ENCODE measurements around the gene GNA12. TPM values are rescaled to one million over a fixed set of nuclear protein-coding genes. Genes with fewer than 3 reads are reported as not detected.

GNA12 gene
- 27.1 and 32.7 TPM in 2 replicates for total RNA-seq

GRCh38 chr7:2844153-2845033 is at the start of gene GNA12:
Gene GNA12 (minus strand): TSS chr7:2844308. CDS start chr7:2844161, 147 bp downstream.
- peaks cover 10% of the 10 kb centered on the region for H3K36me3 ChIP-seq (ENCODE audit: insufficient read depth, low read length)
- peak within 1 kb of the TSS; percentile 66 for H3K27ac ChIP-seq (ENCODE audit: low read depth, low read length)
- peak within 1 kb of the TSS; percentile 80 for H3K4me3 ChIP-seq (ENCODE audit: insufficient read depth, low read length)
- H4K20me1 ChIP-seq (ENCODE audit: insufficient read depth, low read length), result peaks cover 21% of the 10 kb centered on the region
- DNase-seq (ENCODE audit: insufficient read length, low spot score, missing footprints), result peak; percentile 100
- H3K4me2 ChIP-seq (ENCODE audit: insufficient read depth, low read length), result peak within 1 kb of the TSS; percentile 99
- H3K4me1 ChIP-seq (ENCODE audit: insufficient read depth, low read length), result peaks cover 17% of the 10 kb centered on the region
- no peak for TF ChIP-seq CTCF (IDR thresholded peaks at IDR 0.05; ENCODE audit: extremely low read depth, low read depth, low read length)
- no peaks in the 10 kb centered on the region for H3K27me3 ChIP-seq (ENCODE audit: insufficient read depth, low read length)
- H3K9me3 ChIP-seq (ENCODE audit: low read depth, low read length), result no peaks in the 10 kb centered on the region
- peak within 1 kb of the TSS; percentile 97 for H2AFZ ChIP-seq (ENCODE audit: low read length)
- H3K79me2 ChIP-seq (ENCODE audit: insufficient read depth, low read length), result peaks cover 44% of the 10 kb centered on the region

- peak; percentile 68 for DNase-seq (ENCODE audit: insufficient read length, low spot score, missing footprints)
- TF ChIP-seq CTCF (IDR thresholded peaks at IDR 0.05; ENCODE audit: extremely low read depth, low read depth, low read length), result no peak
- no peak overlapping the region for H3K4me2 ChIP-seq (ENCODE audit: insufficient read depth, low read length)
- no peaks in the 10 kb centered on the region for H3K36me3 ChIP-seq (ENCODE audit: insufficient read depth, low read length)
- H3K4me1 ChIP-seq (ENCODE audit: insufficient read depth, low read length), result no peaks in the 10 kb centered on the region
- no peak overlapping the region for H2AFZ ChIP-seq (ENCODE audit: low read length)
- H3K9me3 ChIP-seq (ENCODE audit: low read depth, low read length), result no peaks in the 10 kb centered on the region
- H3K27me3 ChIP-seq (ENCODE audit: insufficient read depth, low read length), result no peaks in the 10 kb centered on the region
- H3K4me3 ChIP-seq (ENCODE audit: insufficient read depth, low read length), result no peak overlapping the region
- no peak overlapping the region for H3K27ac ChIP-seq (ENCODE audit: low read depth, low read length)
- H3K79me2 ChIP-seq (ENCODE audit: insufficient read depth, low read length), result no peaks in the 10 kb centered on the region
- no peaks in the 10 kb centered on the region for H4K20me1 ChIP-seq (ENCODE audit: insufficient read depth, low read length)
Observed at GRCh38 chr7:2893411-2893861, 49.3 kb upstream of the GNA12 start.

- H3K36me3 ChIP-seq (ENCODE audit: insufficient read depth, low read length), result no peaks in the 10 kb centered on the region
- H3K4me1 ChIP-seq (ENCODE audit: insufficient read depth, low read length), result no peaks in the 10 kb centered on the region
- H4K20me1 ChIP-seq (ENCODE audit: insufficient read depth, low read length), result no peaks in the 10 kb centered on the region
- no peak for TF ChIP-seq CTCF (IDR thresholded peaks at IDR 0.05; ENCODE audit: extremely low read depth, low read depth, low read length)
- H3K27ac ChIP-seq (ENCODE audit: low read depth, low read length), result no peak overlapping the region
- H3K9me3 ChIP-seq (ENCODE audit: low read depth, low read length), result no peaks in the 10 kb centered on the region
- no peaks in the 10 kb centered on the region for H3K27me3 ChIP-seq (ENCODE audit: insufficient read depth, low read length)
- H3K4me2 ChIP-seq (ENCODE audit: insufficient read depth, low read length), result no peak overlapping the region
- no peak overlapping the region for H2AFZ ChIP-seq (ENCODE audit: low read length)
- H3K79me2 ChIP-seq (ENCODE audit: insufficient read depth, low read length), result no peaks in the 10 kb centered on the region
- peak; percentile 78 for DNase-seq (ENCODE audit: insufficient read length, low spot score, missing footprints)
- H3K4me3 ChIP-seq (ENCODE audit: insufficient read depth, low read length), result no peak overlapping the region
Observed at GRCh38 chr7:2892549-2892948, 48.4 kb upstream of the GNA12 start.

GRCh38 chr7:2887816-2888215 is 43.7 kb upstream of the GNA12 start:
- Histone ChIP-seq H4K20me1 (ENCODE audit: insufficient read depth, low read length) (no peaks in the 10 kb centered on the region), H2AFZ (ENCODE audit: low read length) (no peak overlapping the region), H3K9me3 (ENCODE audit: low read depth, low read length) (no peaks in the 10 kb centered on the region), H3K4me3 (ENCODE audit: insufficient read depth, low read length) (no peak overlapping the region), H3K27ac (ENCODE audit: low read depth, low read length) (no peak overlapping the region), H3K36me3 (ENCODE audit: insufficient read depth, low read length) (no peaks in the 10 kb centered on the region), H3K79me2 (ENCODE audit: insufficient read depth, low read length) (no peaks in the 10 kb centered on the region), H3K4me2 (ENCODE audit: insufficient read depth, low read length) (no peak overlapping the region), H3K4me1 (ENCODE audit: insufficient read depth, low read length) (no peaks in the 10 kb centered on the region), H3K27me3 (ENCODE audit: insufficient read depth, low read length) (no peaks in the 10 kb centered on the region)
- TF ChIP-seq CTCF (IDR thresholded peaks at IDR 0.05; ENCODE audit: extremely low read depth, low read depth, low read length), result no peak
- DNase-seq (ENCODE audit: insufficient read length, low spot score, missing footprints), result peak; percentile 68

All from osteoblast (primary cell).